ENCODE results near the gene PHACTR1.

DNA sequence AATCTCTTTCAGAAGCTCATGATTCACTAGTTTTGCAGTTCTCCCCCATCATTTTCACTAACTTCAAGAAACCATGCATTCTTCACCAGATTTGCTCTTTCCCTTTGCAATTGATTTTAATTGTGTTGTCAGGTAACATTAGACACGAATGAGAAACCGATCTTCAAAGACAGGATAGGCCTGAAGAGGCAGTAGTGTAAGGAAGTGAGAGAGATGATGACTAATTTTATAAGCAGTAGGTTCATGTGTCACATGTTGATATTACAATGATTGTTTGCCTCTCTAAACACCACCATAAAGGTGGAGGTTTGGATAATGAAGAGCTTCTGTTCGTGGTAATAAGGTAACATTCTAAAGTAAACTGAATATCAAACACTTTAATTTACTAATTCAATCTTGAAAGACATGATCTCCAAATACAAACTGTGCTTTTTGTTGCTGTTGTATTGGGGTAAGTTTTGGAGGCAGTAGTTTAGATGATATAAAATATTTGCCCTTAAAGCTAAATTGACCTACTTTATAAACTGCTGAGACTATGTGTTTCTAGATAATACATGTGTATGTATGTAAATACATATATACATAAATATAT, 207.2 kb downstream of the PHACTR1 start:
- TF ChIP-seq POLR2AphosphoS5 (IDR thresholded peaks at IDR 0.05; ENCODE audit: borderline replicate concordance, low read depth, low read length) (no peak), EZH2 (IDR thresholded peaks at IDR 0.05) (no peak)

Data from SK-N-MC (cell line).